NCI-H1436 treated with DMSO at 0.1 percent for 48 hours (cell line): Measurements from ENCODE around the gene CTSO.
"Not testable (repeated sequence)": the region's sequence is repeated elsewhere in the genome, so short reads cannot be mapped to it uniquely, and the experiment has no call there.

Source experiments
- DNase-seq: peaks from one replicate; lab custom pipeline; 2025; lab: John Stamatoyannopoulos, UW

The CTSO gene

DNA sequence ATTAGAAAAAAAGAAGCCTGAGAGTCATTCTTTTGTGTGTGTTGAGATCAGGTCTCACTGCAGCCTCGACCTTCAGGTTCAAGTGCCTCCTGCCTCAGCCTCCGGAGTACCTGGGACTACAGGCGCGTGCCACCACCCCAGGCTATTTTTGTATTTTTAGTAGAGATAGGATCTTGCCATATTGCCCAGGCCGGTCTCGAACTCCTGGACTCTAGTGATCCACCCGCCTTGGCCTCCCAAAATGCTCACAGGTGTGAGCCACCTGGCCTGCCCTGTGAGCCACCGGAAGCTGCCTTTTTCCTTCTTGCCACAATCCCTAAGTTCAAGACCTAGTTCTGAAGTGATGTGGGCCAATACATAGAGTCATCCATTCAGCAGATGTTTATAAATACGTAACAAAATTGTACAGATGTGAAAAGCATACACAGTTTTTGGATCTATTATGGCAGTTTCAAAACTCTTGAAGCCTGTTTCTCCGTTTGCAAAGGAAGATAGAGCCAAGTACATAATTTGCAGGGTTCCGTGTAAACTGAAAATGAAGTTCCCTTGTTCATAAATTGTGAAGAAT, 536 bp upstream of the CTSO start:
- DNase-seq = no peak

GRCh38 chr4:155952501-155952901, 1.2 kb downstream of the CTSO start:
- DNase-seq = no peak

GRCh38 chr4:155950461-155950860, 3.2 kb downstream of the CTSO start:
- no peak for DNase-seq

DNA sequence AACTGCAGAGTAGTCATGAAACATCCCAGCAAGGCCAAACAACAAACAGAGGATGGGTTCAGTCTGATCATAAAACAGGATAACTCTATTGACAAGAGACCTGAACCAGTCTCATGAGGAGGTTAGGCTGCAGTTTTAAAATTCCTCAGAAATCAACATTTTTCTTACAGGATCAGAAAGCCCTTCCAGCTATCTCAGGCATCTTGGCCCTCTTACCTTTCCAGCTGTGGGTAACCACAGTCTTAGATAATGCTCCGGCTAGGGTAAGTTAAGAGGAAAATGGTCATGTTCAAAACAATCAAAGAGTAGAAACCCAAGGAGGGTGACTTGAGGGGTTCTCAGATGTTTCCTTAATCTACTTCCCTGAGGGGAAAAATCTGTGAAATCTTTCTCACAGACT, 5.1 kb downstream of the CTSO start:
- no peak for DNase-seq

GRCh38 chr4:155946486-155946885, 7.2 kb downstream of the CTSO start:
- no peak for DNase-seq

- DNase-seq = no peak
These were observed 9.2 kb downstream of the CTSO start for GRCh38 chr4:155944516-155944915.

GRCh38 chr4:155943605-155944291, 9.9 kb downstream of the CTSO start:
- DNase-seq = no peak

GRCh38 chr4:155941820-155942219, 11.8 kb downstream of the CTSO start:
- DNase-seq = no peak

- DNase-seq = no peak
These were observed 12.4 kb downstream of the CTSO start for GRCh38 chr4:155941085-155941790.

DNA sequence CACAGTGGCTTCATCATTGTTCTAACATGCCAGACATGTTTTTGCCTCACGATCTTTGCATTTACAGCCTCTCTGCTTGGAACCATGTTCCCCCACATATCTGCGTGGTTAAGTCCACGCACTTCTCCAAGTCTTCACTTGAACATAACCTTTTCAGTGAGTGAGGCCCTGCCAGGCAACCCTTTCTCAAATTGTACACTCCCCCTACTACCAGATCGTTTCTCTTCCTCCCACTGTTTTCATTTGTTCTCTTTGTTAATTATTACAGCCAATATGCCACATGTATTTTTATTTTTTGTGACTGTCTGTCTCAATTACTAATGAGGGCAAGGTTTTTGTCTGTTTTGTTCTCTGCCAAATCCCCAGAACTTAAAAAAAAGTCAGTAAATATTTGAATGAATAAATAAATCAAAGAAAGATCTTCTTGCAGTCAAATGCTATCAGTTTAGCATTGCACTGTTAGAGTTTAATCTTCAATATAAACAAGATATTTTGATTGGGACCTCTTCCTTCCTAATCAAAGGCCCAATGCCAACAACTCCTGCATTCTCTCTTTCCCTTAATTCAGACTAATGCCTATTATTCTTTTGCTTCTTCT, 18.2 kb downstream of the CTSO start:
- no peak for DNase-seq

DNA sequence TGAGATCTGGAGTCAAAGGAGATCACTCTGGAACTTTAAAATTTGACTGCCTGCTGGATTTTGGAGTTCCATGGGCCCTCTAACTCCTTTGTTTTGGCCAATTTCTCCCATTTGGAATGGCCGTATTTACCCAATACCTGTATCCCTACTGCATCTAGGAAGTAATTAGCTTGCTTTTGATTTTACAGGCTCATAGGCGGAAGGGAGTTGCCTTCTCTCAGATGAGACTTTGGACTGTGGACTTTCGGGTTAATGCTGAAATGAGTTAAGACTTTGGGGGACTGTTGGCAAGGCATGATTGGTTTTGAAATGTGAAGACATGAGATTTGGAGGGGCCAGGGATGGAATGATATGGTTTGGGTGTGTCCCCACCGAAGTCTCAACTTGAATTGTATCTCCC, 19.0 kb downstream of the CTSO start:
- not testable (repeated sequence) for DNase-seq

- DNase-seq = no peak
These were observed 22.0 kb downstream of the CTSO start for GRCh38 chr4:155931634-155932033.

- DNase-seq = no peak
These were observed 23.3 kb downstream of the CTSO start for GRCh38 chr4:155930330-155930729.

DNA sequence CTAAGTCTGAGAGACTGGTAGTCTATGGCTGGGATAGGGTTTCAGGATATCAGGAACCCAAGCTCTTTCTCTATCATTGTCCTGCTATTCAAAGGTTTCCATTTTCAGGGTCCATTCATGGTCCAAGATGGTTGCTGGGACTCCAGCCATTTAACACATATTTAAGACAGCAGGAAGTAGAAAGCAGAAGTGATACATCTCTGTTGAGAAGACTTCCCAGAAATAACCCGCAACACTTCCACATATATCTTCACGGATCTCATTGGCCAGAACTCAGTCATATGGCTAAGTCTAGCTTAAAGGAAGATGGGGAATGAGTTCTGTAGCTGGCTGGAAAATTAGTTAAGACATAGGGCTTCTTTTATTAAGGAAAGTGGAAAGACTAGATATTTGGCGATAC, 23.8 kb downstream of the CTSO start:
- no peak for DNase-seq

DNA sequence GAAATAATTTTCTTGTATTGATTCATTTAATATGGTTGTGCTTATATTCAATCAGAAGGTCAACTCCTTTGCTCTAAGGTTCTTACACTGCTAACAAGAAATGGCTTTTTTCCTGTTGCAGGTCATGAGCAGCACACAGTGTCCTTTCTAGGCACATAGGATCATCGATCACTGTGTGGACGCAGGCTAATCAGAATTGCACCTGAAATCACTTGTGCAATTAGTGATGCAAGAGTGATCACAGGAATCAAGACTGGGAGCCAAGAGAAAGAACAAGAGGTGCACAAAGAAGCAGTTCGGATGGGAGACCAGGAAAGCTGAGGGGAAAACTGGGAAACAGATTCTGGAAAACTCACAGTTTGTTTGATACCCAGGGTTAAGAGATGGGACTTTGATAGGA, 29.0 kb downstream of the CTSO start:
- no peak for DNase-seq

GRCh38 chr4:155921597-155921996, 32.1 kb downstream of the CTSO start:
- no peak for DNase-seq

DNA sequence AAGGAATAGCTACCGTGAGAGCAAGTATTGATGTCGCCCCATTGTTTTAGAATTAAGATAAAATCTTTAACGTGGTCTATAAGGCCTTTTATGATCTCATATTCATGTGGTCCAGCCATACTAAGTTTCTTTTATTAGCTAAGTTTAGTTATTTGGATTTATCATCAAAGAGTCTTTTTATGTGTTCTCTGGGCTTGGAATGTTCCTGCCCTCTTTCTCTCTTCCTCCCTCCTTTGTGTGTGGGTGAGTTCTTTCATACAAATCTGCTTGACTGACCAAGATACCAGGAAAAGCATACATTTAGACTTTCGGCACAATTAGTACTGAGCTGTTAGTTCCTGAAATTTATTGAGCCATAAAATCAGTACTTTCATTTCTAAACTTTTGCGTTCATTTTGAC, 38.9 kb downstream of the CTSO start:
- no peak for DNase-seq

- no peak for DNase-seq
These were observed 41.8 kb downstream of the CTSO start for GRCh38 chr4:155911905-155912304.

- DNase-seq = no peak
These were observed 43.9 kb downstream of the CTSO start for GRCh38 chr4:155909615-155910226.

GRCh38 chr4:155908187-155909139, 45.2 kb downstream of the CTSO start:
- no peak for DNase-seq

DNA sequence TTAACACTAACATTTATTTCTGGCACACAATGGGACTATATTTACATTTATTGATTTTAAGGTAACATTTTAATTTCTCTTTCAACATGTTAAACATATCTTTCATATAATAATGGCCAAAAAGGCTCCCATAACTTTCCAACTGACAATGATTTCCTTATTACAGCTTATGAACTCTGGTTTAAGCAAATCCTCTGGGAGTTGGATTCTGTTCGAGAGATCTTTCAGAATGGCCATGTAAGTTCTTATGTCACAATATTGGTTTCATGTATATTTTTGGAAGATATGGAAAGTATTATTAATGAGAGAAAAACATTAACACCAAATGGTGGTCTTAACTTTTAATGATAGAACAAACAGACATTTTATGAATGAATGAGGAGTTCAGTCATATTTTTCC, 46.1 kb downstream of the CTSO start:
- DNase-seq = no peak
